GM19025 (cell line): ENCODE measurements around the gene MRPL32.

Experiments
- ATAC-seq: cut with Tn5 transposase; IDR thresholded peaks from one replicate; pipeline ENCODE4 v1.9.1; 2021; ENCODE audit warnings: mild to moderate bottlenecking, low read depth, moderate library complexity; ENCODE audit not compliant: unreplicated experiment

Gene MRPL32

GRCh38 chr7:42961170-42961569, 29.0 kb downstream of the MRPL32 start:
- ATAC-seq = no peak

- ATAC-seq = no peak
These were observed 32.1 kb downstream of the MRPL32 start for GRCh38 chr7:42964293-42964692.

- no peak for ATAC-seq
These were observed 33.0 kb downstream of the MRPL32 start for GRCh38 chr7:42964849-42965805.

GRCh38 chr7:42967391-42967790, 35.2 kb downstream of the MRPL32 start:
- no peak for ATAC-seq

GRCh38 chr7:42972699-42973500, 40.7 kb downstream of the MRPL32 start:
- no peak for ATAC-seq

- no peak for ATAC-seq
These were observed 44.2 kb downstream of the MRPL32 start for GRCh38 chr7:42976371-42976770.

- ATAC-seq = no peak
These were observed 46.3 kb downstream of the MRPL32 start for GRCh38 chr7:42978496-42978895.

- no peak for ATAC-seq
These were observed 47.9 kb downstream of the MRPL32 start for GRCh38 chr7:42980084-42980483.

- ATAC-seq = no peak
These were observed 48.3 kb downstream of the MRPL32 start for GRCh38 chr7:42980514-42980913.

GRCh38 chr7:42981601-42982000, 49.4 kb downstream of the MRPL32 start:
- no peak for ATAC-seq

GRCh38 chr7:42982604-42983115, 50.5 kb downstream of the MRPL32 start:
- ATAC-seq = no peak

- no peak for ATAC-seq
These were observed 52.0 kb downstream of the MRPL32 start for GRCh38 chr7:42984137-42984536.

GRCh38 chr7:42986213-42986612, 54.0 kb downstream of the MRPL32 start:
- no peak for ATAC-seq

- ATAC-seq = no peak
These were observed 54.6 kb downstream of the MRPL32 start for GRCh38 chr7:42986781-42987248.
